ENCODE results near the gene CPNE4.

CPNE4 gene

DNA sequence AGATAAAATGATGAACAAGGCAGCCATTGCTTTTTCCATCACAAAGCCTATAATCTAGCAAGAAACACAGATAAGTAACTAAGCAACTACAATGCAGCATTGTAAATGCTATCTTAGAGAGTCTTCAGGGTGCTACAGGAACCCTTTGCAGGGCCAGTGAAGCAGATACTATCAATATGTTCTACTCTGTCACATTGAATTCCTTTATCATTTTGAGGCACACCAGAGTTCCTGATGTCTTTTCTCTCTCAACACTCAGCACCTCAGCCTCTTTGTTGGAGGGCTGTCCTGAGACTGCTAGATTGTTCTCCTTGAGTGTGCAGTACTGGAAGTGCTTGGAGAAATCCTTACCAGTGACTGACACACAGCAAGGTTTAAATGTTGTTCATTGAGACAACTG lies 424.6 kb downstream of the CPNE4 start:
- H3K27me3 ChIP-seq (ENCODE audit: insufficient read depth, low read depth, severe bottlenecking), result no peaks in the 10 kb centered on the region
- H3K27ac ChIP-seq, result no peak overlapping the region
- H3K4me3 ChIP-seq (ENCODE audit: low read depth, low read length), result no peak overlapping the region
- H3K9me3 ChIP-seq (ENCODE audit: severe bottlenecking), result no peaks in the 10 kb centered on the region
- H3K36me3 ChIP-seq, result no peaks in the 10 kb centered on the region
- no peak for DNase-seq
- no peak for TF ChIP-seq CTCF (IDR thresholded peaks at IDR 0.05; ENCODE audit: low read depth, low read length)

DNA sequence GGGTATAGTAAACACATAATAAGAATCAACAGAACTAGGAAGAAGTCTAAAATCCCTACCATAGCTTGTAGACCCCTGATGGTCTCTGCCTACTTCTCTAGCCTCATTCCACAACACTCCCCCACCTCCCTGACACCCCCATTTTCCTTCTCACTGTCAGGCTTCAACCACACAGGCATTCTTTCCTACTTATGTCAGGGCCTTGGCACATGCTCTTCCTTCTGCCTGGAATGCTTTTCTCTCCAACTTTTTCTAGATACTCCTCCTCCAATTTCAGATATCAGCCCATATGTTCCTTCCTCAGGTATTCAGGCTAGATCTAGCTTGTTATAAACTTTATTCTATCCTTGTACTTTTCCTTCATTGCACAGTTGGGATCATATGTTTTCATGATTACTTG lies 426.1 kb downstream of the CPNE4 start:
- TF ChIP-seq CTCF (IDR thresholded peaks at IDR 0.05; ENCODE audit: low read depth, low read length), result no peak
- H3K27ac ChIP-seq, result no peak overlapping the region
- no peaks in the 10 kb centered on the region for H3K27me3 ChIP-seq (ENCODE audit: insufficient read depth, low read depth, severe bottlenecking)
- no peaks in the 10 kb centered on the region for H3K9me3 ChIP-seq (ENCODE audit: severe bottlenecking)
- DNase-seq, result no peak
- H3K4me3 ChIP-seq (ENCODE audit: low read depth, low read length), result no peak overlapping the region
- H3K36me3 ChIP-seq, result no peaks in the 10 kb centered on the region

- DNase-seq, result no peak
- no peaks in the 10 kb centered on the region for H3K36me3 ChIP-seq
- H3K27ac ChIP-seq, result no peak overlapping the region
- no peak overlapping the region for H3K4me3 ChIP-seq (ENCODE audit: low read depth, low read length)
- H3K27me3 ChIP-seq (ENCODE audit: insufficient read depth, low read depth, severe bottlenecking), result no peaks in the 10 kb centered on the region
- no peaks in the 10 kb centered on the region for H3K9me3 ChIP-seq (ENCODE audit: severe bottlenecking)
- TF ChIP-seq CTCF (IDR thresholded peaks at IDR 0.05; ENCODE audit: low read depth, low read length), result no peak
Observed at GRCh38 chr3:131608296-131608695, 426.5 kb downstream of the CPNE4 start.

- no peak for DNase-seq
- Histone ChIP-seq H3K36me3 (no peaks in the 10 kb centered on the region), H3K27me3 (ENCODE audit: insufficient read depth, low read depth, severe bottlenecking) (no peaks in the 10 kb centered on the region), H3K27ac (no peak overlapping the region), H3K4me3 (ENCODE audit: low read depth, low read length) (no peak overlapping the region), H3K9me3 (ENCODE audit: severe bottlenecking) (no peaks in the 10 kb centered on the region)
- TF ChIP-seq CTCF (IDR thresholded peaks at IDR 0.05; ENCODE audit: low read depth, low read length), result no peak
Observed at GRCh38 chr3:131605916-131606315, 428.9 kb downstream of the CPNE4 start.

GRCh38 chr3:131602011-131602779 lies 432.6 kb downstream of the CPNE4 start:
- no peak for TF ChIP-seq CTCF (IDR thresholded peaks at IDR 0.05; ENCODE audit: low read depth, low read length)
- Histone ChIP-seq H3K27ac (no peak overlapping the region), H3K9me3 (ENCODE audit: severe bottlenecking) (no peaks in the 10 kb centered on the region), H3K4me3 (ENCODE audit: low read depth, low read length) (no peak overlapping the region), H3K27me3 (ENCODE audit: insufficient read depth, low read depth, severe bottlenecking) (no peaks in the 10 kb centered on the region), H3K36me3 (no peaks in the 10 kb centered on the region)
- no peak for DNase-seq

- H3K27me3 ChIP-seq (ENCODE audit: insufficient read depth, low read depth, severe bottlenecking), result no peaks in the 10 kb centered on the region
- TF ChIP-seq CTCF (IDR thresholded peaks at IDR 0.05; ENCODE audit: low read depth, low read length), result no peak
- no peaks in the 10 kb centered on the region for H3K9me3 ChIP-seq (ENCODE audit: severe bottlenecking)
- H3K27ac ChIP-seq, result no peak overlapping the region
- H3K36me3 ChIP-seq, result no peaks in the 10 kb centered on the region
- DNase-seq, result no peak
- no peak overlapping the region for H3K4me3 ChIP-seq (ENCODE audit: low read depth, low read length)
Observed at GRCh38 chr3:131597816-131598215, 437.0 kb downstream of the CPNE4 start.

Measured in WERI-Rb-1 (cell line).